ENCODE measurements around the gene PPARD. TPM values are rescaled to one million over a fixed set of nuclear protein-coding genes. Genes with fewer than 3 reads are reported as not detected.

PPARD gene
- polyA plus RNA-seq, 1 donor from 2014 or later: 1.3 TPM

GRCh38 chr6:35386989-35387388 lies 44.6 kb downstream of the PPARD start:
- TF ChIP-seq POLR2AphosphoS5 (IDR thresholded peaks at IDR 0.05) (no peak), REST (IDR thresholded peaks at IDR 0.05; ENCODE audit: borderline replicate concordance) (no peak), RAD21 (conservative IDR thresholded peaks at IDR 0.05) (no peak), CTCF (IDR thresholded peaks at IDR 0.05; ENCODE audit: poor library complexity, severe bottlenecking) (no peak), MXI1 (conservative IDR thresholded peaks at IDR 0.05; ENCODE audit: poor library complexity, severe bottlenecking) (no peak), EP300 (conservative IDR thresholded peaks at IDR 0.05; ENCODE audit: poor library complexity, severe bottlenecking) (no peak), EZH2 (IDR thresholded peaks at IDR 0.05; ENCODE audit: borderline replicate concordance, insufficient read depth, low read length, poor library complexity, severe bottlenecking) (no peak), TAF1 (IDR thresholded peaks at IDR 0.05; ENCODE audit: low read depth) (no peak), SMC3 (conservative IDR thresholded peaks at IDR 0.05; ENCODE audit: poor library complexity) (no peak)
- H3K9ac ChIP-seq (ENCODE audit: low read length): no peak overlapping the region
- H3K4me3 ChIP-seq (ENCODE audit: low read length): no peak overlapping the region

GRCh38 chr6:35388030-35388429 lies 45.7 kb downstream of the PPARD start:
- Histone ChIP-seq H2AFZ (ENCODE audit: low read depth, low read length) (no peak overlapping the region), H3K4me2 (ENCODE audit: low read length) (no peak overlapping the region), H4K20me1 (ENCODE audit: insufficient read depth) (no peaks in the 10 kb centered on the region), H3K9me2 (ENCODE audit: insufficient read depth, low read length) (no peaks in the 10 kb centered on the region), H3K27me3 (ENCODE audit: insufficient read depth, low read depth, low read length) (no peaks in the 10 kb centered on the region), H3K27ac (ENCODE audit: low read length) (no peak overlapping the region), H3K36me3 (ENCODE audit: insufficient read depth, low read length) (no peaks in the 10 kb centered on the region), H3K4me3 (ENCODE audit: low read length) (no peak overlapping the region), H3K9ac (ENCODE audit: low read length) (no peak overlapping the region), H3K9me3 (ENCODE audit: low read length) (no peaks in the 10 kb centered on the region), H3K79me2 (replicated peaks; ENCODE audit: insufficient read depth, low read length) (no peaks in the 10 kb centered on the region), H3F3A (ENCODE audit: insufficient read depth, low read length, poor library complexity, severe bottlenecking) (no peaks in the 10 kb centered on the region)
- TF ChIP-seq RAD21 (conservative IDR thresholded peaks at IDR 0.05) (no peak), TAF1 (IDR thresholded peaks at IDR 0.05; ENCODE audit: low read depth) (no peak), SMC3 (conservative IDR thresholded peaks at IDR 0.05; ENCODE audit: poor library complexity) (no peak), REST (IDR thresholded peaks at IDR 0.05; ENCODE audit: borderline replicate concordance) (no peak), MXI1 (conservative IDR thresholded peaks at IDR 0.05; ENCODE audit: poor library complexity, severe bottlenecking) (no peak), CTCF (IDR thresholded peaks at IDR 0.05; ENCODE audit: poor library complexity, severe bottlenecking) (no peak), POLR2AphosphoS5 (IDR thresholded peaks at IDR 0.05) (no peak), EP300 (conservative IDR thresholded peaks at IDR 0.05; ENCODE audit: poor library complexity, severe bottlenecking) (no peak), EZH2 (IDR thresholded peaks at IDR 0.05; ENCODE audit: borderline replicate concordance, insufficient read depth, low read length, poor library complexity, severe bottlenecking) (no peak)

More at GRCh38 chr6:35386989-35387388, 44.6 kb downstream of the PPARD start:
- H3K27me3 ChIP-seq (ENCODE audit: insufficient read depth, low read depth, low read length): no peaks in the 10 kb centered on the region
- no peak overlapping the region for H3K27ac ChIP-seq (ENCODE audit: low read length)
- no peaks in the 10 kb centered on the region for H3K9me2 ChIP-seq (ENCODE audit: insufficient read depth, low read length)
- no peaks in the 10 kb centered on the region for H3K79me2 ChIP-seq (replicated peaks; ENCODE audit: insufficient read depth, low read length)
- H4K20me1 ChIP-seq (ENCODE audit: insufficient read depth): no peaks in the 10 kb centered on the region
- no peaks in the 10 kb centered on the region for H3F3A ChIP-seq (ENCODE audit: insufficient read depth, low read length, poor library complexity, severe bottlenecking)
- H3K4me2 ChIP-seq (ENCODE audit: low read length): no peak overlapping the region
- H3K9me3 ChIP-seq (ENCODE audit: low read length): no peaks in the 10 kb centered on the region
- H3K36me3 ChIP-seq (ENCODE audit: insufficient read depth, low read length): no peaks in the 10 kb centered on the region
- no peak overlapping the region for H2AFZ ChIP-seq (ENCODE audit: low read depth, low read length)

All from neural cell (in vitro differentiated cells).